ENCODE measurements around the gene MED12L.

MED12L gene

GRCh38 chr3:151268267-151269235 lies 183.1 kb downstream of the MED12L start:
- TF ChIP-seq REST (IDR thresholded peaks at IDR 0.05; ENCODE audit: insufficient read depth in 1 of 2, low read depth in 2 of 2, low read length in 2 of 2) (no peak), SIN3A (IDR thresholded peaks at IDR 0.05; ENCODE audit: borderline replicate concordance, insufficient read depth, low read length) (no peak), POLR2AphosphoS5 (IDR thresholded peaks at IDR 0.05; ENCODE audit: low read depth, low read length) (no peak), TAF1 (IDR thresholded peaks at IDR 0.05; ENCODE audit: borderline replicate concordance, insufficient read depth, low read length) (no peak), FOXP2 (optimal IDR thresholded peaks at IDR 0.05; ENCODE audit: borderline replicate concordance, extremely low read depth, extremely low read length, insufficient read depth) (no peak)

- TF ChIP-seq REST (IDR thresholded peaks at IDR 0.05; ENCODE audit: insufficient read depth in 1 of 2, low read depth in 2 of 2, low read length in 2 of 2), result no peak
- TF ChIP-seq SIN3A (IDR thresholded peaks at IDR 0.05; ENCODE audit: borderline replicate concordance, insufficient read depth, low read length), result no peak
- no peak for TF ChIP-seq FOXP2 (optimal IDR thresholded peaks at IDR 0.05; ENCODE audit: borderline replicate concordance, extremely low read depth, extremely low read length, insufficient read depth)
- no peak for TF ChIP-seq TAF1 (IDR thresholded peaks at IDR 0.05; ENCODE audit: borderline replicate concordance, insufficient read depth, low read length)
- no peak for TF ChIP-seq POLR2AphosphoS5 (IDR thresholded peaks at IDR 0.05; ENCODE audit: low read depth, low read length)
Measured at GRCh38 chr3:151269631-151270030, 184.2 kb downstream of the MED12L start.

GRCh38 chr3:151275091-151275490 lies 189.6 kb downstream of the MED12L start:
- TF ChIP-seq SIN3A (IDR thresholded peaks at IDR 0.05; ENCODE audit: borderline replicate concordance, insufficient read depth, low read length), result no peak
- TF ChIP-seq TAF1 (IDR thresholded peaks at IDR 0.05; ENCODE audit: borderline replicate concordance, insufficient read depth, low read length), result no peak
- TF ChIP-seq REST (IDR thresholded peaks at IDR 0.05; ENCODE audit: insufficient read depth in 1 of 2, low read depth in 2 of 2, low read length in 2 of 2), result no peak
- TF ChIP-seq FOXP2 (optimal IDR thresholded peaks at IDR 0.05; ENCODE audit: borderline replicate concordance, extremely low read depth, extremely low read length, insufficient read depth), result no peak
- no peak for TF ChIP-seq POLR2AphosphoS5 (IDR thresholded peaks at IDR 0.05; ENCODE audit: low read depth, low read length)

- TF ChIP-seq POLR2AphosphoS5 (IDR thresholded peaks at IDR 0.05; ENCODE audit: low read depth, low read length) (no peak), TAF1 (IDR thresholded peaks at IDR 0.05; ENCODE audit: borderline replicate concordance, insufficient read depth, low read length) (no peak), SIN3A (IDR thresholded peaks at IDR 0.05; ENCODE audit: borderline replicate concordance, insufficient read depth, low read length) (no peak), REST (IDR thresholded peaks at IDR 0.05; ENCODE audit: insufficient read depth in 1 of 2, low read depth in 2 of 2, low read length in 2 of 2) (no peak), FOXP2 (optimal IDR thresholded peaks at IDR 0.05; ENCODE audit: borderline replicate concordance, extremely low read depth, extremely low read length, insufficient read depth) (no peak)
Measured at GRCh38 chr3:151276038-151276686, 190.7 kb downstream of the MED12L start.
